Cardiac fibroblast (primary cell): ENCODE results near the gene SPATA19.

Experiments
- DNase-seq, 2 donors: peaks; one replicate each; pipeline versions ENCODE4 v3.0.0 to v3.0.0-alpha.2; 2010; ENCODE audit warnings: low read depth in 2 of 2
- H3K4me3 ChIP-seq, 2 donors: replicated peaks in 1 of 2; 1 replicate in 1 of 2; 2 replicates in 1 of 2; pipeline ENCODE4 v1.5.1; 2011; ENCODE audit warnings: low read depth in 2 of 2, low read length in 2 of 2, mild to moderate bottlenecking in 2 of 2, moderate library complexity in 1 of 2
- CTCF ChIP-seq: IDR thresholded peaks from one replicate; pipeline ENCODE4 v1.5.1; 2011; ENCODE audit warnings: low read depth, mild to moderate bottlenecking, low read length, inconsistent platforms

Gene SPATA19

GRCh38 chr11:133889188-133889587 is 43.9 kb upstream of the SPATA19 start:
- TF ChIP-seq CTCF: no peak

GRCh38 chr11:133887692-133888332 is 42.5 kb upstream of the SPATA19 start:
- no peak overlapping the region for H3K4me3 ChIP-seq
- no peak for DNase-seq

More at GRCh38 chr11:133889188-133889587, 43.9 kb upstream of the SPATA19 start:
- DNase-seq: no peak
- H3K4me3 ChIP-seq: no peak overlapping the region

GRCh38 chr11:133886029-133886428 is 40.7 kb upstream of the SPATA19 start:
- TF ChIP-seq CTCF: no peak
- H3K4me3 ChIP-seq: no peak overlapping the region
- DNase-seq: no peak

More at GRCh38 chr11:133887692-133888332, 42.5 kb upstream of the SPATA19 start:
- no peak for TF ChIP-seq CTCF

GRCh38 chr11:133872160-133872559 is 26.8 kb upstream of the SPATA19 start:
- DNase-seq: no peak
- no peak overlapping the region for H3K4me3 ChIP-seq
- no peak for TF ChIP-seq CTCF

GRCh38 chr11:133867456-133867855 is 22.1 kb upstream of the SPATA19 start:
- TF ChIP-seq CTCF: no peak
- no peak overlapping the region for H3K4me3 ChIP-seq
- DNase-seq: no peak

GRCh38 chr11:133865466-133865865 is 20.2 kb upstream of the SPATA19 start:
- no peak for DNase-seq
- no peak for TF ChIP-seq CTCF

GRCh38 chr11:133864756-133865155 is 19.4 kb upstream of the SPATA19 start:
- DNase-seq: no peak
- TF ChIP-seq CTCF: no peak
- no peak overlapping the region for H3K4me3 ChIP-seq

More at GRCh38 chr11:133865466-133865865, 20.2 kb upstream of the SPATA19 start:
- no peak overlapping the region for H3K4me3 ChIP-seq
